ENCODE results near the gene GTPBP3.

GTPBP3 gene

DNA sequence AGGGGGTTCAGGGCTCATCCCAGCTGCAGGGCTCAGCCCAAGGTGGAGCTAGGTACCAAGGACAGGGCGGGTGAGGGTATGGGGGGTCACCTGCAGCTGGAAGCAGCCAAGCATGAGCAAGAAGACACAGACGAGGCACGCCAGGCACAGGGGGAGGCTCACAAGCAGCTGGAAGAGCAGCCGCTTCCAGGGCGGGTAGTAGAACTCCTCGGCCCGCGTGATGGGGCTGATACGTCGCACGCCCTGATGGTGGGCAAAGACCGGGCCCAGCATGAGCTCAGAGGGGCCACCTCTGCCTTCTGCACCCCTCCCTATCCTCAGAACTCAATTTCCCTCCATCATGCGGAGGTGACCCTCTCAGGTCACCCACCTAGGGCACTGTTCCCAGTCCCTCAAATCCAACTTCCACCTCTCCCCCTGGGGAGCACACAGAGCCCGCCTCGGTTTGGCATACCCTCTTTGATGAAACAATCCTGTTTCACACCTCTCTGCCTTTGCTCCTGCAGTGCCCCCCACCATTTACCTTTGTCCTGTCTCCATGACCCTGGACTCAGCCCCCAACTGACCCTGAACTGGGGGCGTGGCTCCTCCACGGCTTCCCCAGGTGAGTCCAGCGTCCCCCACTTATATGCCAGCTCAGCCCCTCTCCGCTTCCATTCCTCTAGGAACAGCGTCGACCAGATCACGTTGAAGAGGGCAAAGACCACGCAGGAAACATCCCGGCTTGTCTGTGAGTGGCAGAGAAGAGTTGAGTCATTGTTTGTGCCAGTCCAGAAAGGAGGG is 6.9 kb upstream of the GTPBP3 start:
- no peak for TF ChIP-seq CTCF (conservative IDR thresholded peaks at IDR 0.05; ENCODE audit: low read depth, low read length)
- no peak overlapping the region for H3K4me3 ChIP-seq (ENCODE audit: low read depth, low read length)

GRCh38 chr19:17331045-17331558 is 6.3 kb upstream of the GTPBP3 start:
- DNase-seq (ENCODE audit: low read depth) = no peak
- H3K4me3 ChIP-seq (ENCODE audit: low read depth, low read length) = no peak overlapping the region
- no peak for TF ChIP-seq CTCF (conservative IDR thresholded peaks at IDR 0.05; ENCODE audit: low read depth, low read length)

More for the DNA sequence above, 6.9 kb upstream of the GTPBP3 start:
- DNase-seq (ENCODE audit: low read depth) = no peak

- no peak for DNase-seq (ENCODE audit: low read depth)
- no peak for TF ChIP-seq CTCF (conservative IDR thresholded peaks at IDR 0.05; ENCODE audit: low read depth, low read length)
Observed at GRCh38 chr19:17332360-17332676, 5.0 kb upstream of the GTPBP3 start.

DNA sequence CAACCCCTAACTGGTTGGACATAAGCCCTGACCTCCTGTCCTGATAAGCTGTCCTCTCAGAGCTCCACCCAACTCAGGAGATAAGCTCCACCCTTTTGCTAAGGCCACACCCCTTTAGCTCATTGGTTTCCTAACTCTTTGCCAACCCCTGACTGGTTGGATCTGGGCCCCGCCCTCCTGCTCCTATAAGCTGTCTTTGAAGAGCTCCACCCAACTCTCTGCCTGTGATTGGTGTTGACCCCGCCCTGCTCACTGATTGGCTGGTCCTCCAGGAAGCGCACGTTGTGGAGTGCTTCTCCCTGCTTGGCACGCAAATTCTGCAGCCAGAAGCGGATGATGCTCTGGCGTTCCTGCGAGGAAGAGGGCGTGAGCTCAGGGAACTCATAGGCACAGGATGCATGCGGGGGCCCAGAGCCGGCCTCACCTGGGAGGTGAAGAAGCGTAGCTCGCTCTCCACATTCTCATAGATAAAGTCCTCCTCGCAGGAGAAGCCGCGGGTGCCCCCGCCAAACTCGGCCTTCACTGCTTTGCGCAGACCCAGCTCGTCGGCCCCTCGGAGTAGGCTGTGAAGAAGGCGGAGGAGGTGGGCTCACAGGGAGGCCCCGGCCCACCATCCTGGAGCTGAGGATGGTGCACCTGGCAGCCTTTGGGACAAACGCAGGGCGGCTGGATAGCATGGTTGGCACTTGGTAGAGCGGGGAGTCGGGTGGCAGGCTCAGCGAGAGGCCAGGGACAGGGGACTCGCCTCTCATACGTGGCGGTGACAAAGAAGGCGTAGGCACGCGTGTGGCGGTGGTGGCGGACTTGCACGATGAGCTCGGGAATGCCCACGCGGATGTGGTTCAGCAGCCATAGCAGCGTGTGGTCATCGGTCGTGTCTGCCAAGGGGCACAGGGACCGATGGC is 4.4 kb upstream of the GTPBP3 start:
- H3K4me3 ChIP-seq (ENCODE audit: low read depth, low read length) = no peak overlapping the region
- DNase-seq (ENCODE audit: low read depth) = peak; percentile 65
- no peak for TF ChIP-seq CTCF (conservative IDR thresholded peaks at IDR 0.05; ENCODE audit: low read depth, low read length)

More at GRCh38 chr19:17332360-17332676, 5.0 kb upstream of the GTPBP3 start:
- no peak overlapping the region for H3K4me3 ChIP-seq (ENCODE audit: low read depth, low read length)

DNA sequence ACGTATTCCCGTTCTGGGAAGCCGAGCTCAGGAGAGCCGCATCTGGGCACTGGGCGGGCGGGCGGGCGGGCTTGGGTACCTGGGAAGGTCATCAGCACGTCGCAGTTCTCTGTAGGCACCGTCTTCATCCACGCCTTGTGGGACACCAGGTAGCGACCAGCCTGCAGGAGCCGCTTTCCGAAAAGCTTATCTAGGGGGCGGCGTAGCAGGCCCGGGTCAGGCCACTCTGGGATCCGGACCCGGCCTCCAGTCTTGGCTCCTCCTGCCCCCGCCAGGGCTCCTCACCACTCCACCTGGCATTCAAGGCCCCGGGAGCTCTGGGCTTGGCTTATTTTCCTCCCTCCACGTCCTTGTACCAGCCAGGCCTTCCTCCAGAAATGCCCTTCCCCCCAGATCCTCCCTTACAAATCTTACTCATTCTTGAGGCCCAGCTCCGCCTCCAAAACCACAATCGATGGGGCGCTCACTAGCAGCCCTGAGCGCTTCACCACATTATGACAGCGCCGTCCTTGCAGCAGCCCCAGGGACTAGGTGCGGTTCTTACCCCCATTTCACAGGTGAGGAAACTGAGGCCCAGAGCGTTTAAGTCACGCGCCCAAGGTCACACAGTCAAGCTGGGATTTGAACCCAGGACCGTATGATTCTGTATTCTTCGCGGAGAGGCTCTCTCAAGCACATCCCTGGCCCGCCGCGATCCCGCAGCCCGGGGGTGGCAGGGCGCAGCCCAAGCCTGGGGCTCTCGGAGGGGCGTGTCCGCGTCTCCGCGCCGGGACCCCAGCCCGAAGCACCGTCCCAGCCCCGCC is 3.5 kb upstream of the GTPBP3 start:
- no peak for TF ChIP-seq CTCF (conservative IDR thresholded peaks at IDR 0.05; ENCODE audit: low read depth, low read length)
- peak overlapping the region; percentile 68 for H3K4me3 ChIP-seq (ENCODE audit: low read depth, low read length)
- peak; percentile 84 for DNase-seq (ENCODE audit: low read depth)
